Stomach (tissue), 4 donors: ENCODE data around the gene SCYL3.

Experiments used
- CTCF ChIP-seq, 7 experiments: fragments of 450-650 bp in 4 of 7; fragments of 200-600 bp in 3 of 7; sonication (generic) in 3 of 7; IDR thresholded peaks; one replicate each; pipeline ENCODE4 v1.5.1; 2016 to 2019; ENCODE audit warnings: antibody characterized with exemption in 7 of 7, control low read depth in 2 of 7, mild to moderate bottlenecking in 1 of 7
- POLR2AphosphoS5 ChIP-seq, 3 donors: sonication (generic); formaldehyde crosslinking; IDR thresholded peaks; one replicate each; pipeline ENCODE4 v1.6.1; 2016; ENCODE audit warnings: antibody characterized with exemption in 3 of 3

DNA sequence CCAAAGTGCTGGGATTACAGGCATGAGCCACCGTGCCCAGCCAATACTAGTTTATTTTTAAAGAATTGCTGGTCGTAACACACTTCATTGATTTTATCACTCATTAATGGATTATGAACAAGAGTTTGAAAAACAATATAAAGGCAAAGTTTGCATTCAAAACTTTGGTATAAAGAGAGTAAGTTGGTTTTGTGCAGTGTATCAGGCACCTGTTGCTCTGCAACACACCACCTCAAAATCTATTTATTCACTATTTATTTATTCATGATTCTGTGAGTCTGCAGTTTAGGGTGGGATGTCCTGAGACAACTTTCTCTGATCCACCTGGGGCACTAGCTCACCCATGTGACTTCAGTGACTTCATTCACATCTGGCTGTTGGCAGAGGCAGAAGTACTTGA lies 88.8 kb downstream of the SCYL3 start:
- TF ChIP-seq CTCF (IDR thresholded peaks at IDR 0.05) (no peak), POLR2AphosphoS5 (IDR thresholded peaks at IDR 0.05) (no peak)
